WERI-Rb-1 (cell line): ENCODE data around the gene SMYD2.
A peak's percentile ranks its signal among the peaks of the same experiment; 100 is the strongest.

Experiments used
- DNase-seq: peaks from one replicate; pipeline ENCODE4 v3.0.0-alpha.2; 2020
- H3K27ac ChIP-seq: fragments of 250-450 bp; sonication (Bioruptor Pico); 2 replicates; pipeline ENCODE4 v1.5.1; 2020; ENCODE audit warnings: mild to moderate bottlenecking, moderate library complexity
- H3K27me3 ChIP-seq: fragments of 250-450 bp; sonication (Bioruptor Pico); 2 replicates; pipeline ENCODE4 v1.5.1; 2021; ENCODE audit warnings: mild to moderate bottlenecking, low read depth, moderate library complexity; ENCODE audit not compliant: insufficient read depth, severe bottlenecking
- H3K36me3 ChIP-seq: fragments of 250-450 bp; sonication (Bioruptor Pico); 2 replicates; pipeline ENCODE4 v1.5.1; 2020; ENCODE audit warnings: mild to moderate bottlenecking, moderate library complexity
- H3K4me3 ChIP-seq: 2 replicates; pipeline ENCODE4 v1.5.1; 2011; ENCODE audit warnings: low read depth, mild to moderate bottlenecking, control low read depth, low read length
- H3K9me3 ChIP-seq: fragments of 250-450 bp; sonication (Bioruptor Pico); 2 replicates; pipeline ENCODE4 v1.5.1; 2021; ENCODE audit warnings: mild to moderate bottlenecking, moderate library complexity; ENCODE audit not compliant: severe bottlenecking
- TF ChIP-seq, protein P1 (sequence below): IDR thresholded peaks from 2 replicates; pipeline ENCODE4 v1.5.1; 2011; ENCODE audit warnings: low read depth, mild to moderate bottlenecking, control low read depth, inconsistent platforms, low read length

SMYD2 gene

DNA sequence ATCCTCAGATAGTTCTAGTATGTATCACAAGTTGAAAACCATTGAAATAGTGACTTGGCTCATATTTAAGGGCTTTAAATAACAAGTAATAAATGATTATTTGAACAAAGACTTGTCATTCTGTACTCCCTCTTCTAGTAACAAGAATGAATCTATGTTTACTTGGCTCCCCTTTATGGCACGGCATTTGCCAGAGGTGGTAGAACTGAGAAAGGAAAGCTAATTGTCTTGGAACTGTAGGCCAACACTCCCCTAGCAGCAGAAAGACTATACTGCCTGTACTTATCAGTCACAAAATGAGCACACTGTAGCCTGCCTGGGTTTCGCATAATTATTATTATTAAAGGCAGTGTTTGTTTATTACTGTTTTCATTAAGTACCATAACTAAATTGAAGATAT, 29.6 kb upstream of the SMYD2 start:
- DNase-seq = no peak
- Histone ChIP-seq H3K4me3 (no peak overlapping the region), H3K9me3 (no peaks in the 10 kb centered on the region), H3K27me3 (no peaks in the 10 kb centered on the region), H3K27ac (no peak overlapping the region), H3K36me3 (no peaks in the 10 kb centered on the region)
- TF ChIP-seq, protein P1, sequence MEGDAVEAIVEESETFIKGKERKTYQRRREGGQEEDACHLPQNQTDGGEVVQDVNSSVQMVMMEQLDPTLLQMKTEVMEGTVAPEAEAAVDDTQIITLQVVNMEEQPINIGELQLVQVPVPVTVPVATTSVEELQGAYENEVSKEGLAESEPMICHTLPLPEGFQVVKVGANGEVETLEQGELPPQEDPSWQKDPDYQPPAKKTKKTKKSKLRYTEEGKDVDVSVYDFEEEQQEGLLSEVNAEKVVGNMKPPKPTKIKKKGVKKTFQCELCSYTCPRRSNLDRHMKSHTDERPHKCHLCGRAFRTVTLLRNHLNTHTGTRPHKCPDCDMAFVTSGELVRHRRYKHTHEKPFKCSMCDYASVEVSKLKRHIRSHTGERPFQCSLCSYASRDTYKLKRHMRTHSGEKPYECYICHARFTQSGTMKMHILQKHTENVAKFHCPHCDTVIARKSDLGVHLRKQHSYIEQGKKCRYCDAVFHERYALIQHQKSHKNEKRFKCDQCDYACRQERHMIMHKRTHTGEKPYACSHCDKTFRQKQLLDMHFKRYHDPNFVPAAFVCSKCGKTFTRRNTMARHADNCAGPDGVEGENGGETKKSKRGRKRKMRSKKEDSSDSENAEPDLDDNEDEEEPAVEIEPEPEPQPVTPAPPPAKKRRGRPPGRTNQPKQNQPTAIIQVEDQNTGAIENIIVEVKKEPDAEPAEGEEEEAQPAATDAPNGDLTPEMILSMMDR = no peak

DNA sequence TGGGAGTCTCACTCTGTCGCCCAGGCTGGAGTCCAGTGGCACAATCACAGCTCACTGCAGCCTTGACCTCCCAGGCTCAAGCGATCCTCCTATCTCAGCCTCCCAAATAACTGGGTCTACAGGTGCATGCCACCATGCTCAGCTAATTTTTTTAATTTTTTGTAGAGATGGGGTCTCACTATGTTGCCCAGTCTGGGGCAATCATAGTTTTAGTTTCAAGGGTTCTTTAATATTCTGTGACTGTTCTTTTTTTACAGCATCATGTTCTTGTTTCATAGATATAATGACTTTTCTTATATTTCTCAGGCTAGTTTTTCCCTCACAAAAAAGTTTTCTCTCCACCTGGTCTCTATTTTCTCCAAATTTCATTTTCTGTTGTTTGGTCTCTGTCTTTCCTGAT, 25.4 kb upstream of the SMYD2 start:
- Histone ChIP-seq H3K9me3 (no peaks in the 10 kb centered on the region), H3K27me3 (no peaks in the 10 kb centered on the region), H3K4me3 (no peak overlapping the region), H3K36me3 (no peaks in the 10 kb centered on the region), H3K27ac (no peak overlapping the region)
- TF ChIP-seq, protein P1 = no peak
- DNase-seq = no peak

DNA sequence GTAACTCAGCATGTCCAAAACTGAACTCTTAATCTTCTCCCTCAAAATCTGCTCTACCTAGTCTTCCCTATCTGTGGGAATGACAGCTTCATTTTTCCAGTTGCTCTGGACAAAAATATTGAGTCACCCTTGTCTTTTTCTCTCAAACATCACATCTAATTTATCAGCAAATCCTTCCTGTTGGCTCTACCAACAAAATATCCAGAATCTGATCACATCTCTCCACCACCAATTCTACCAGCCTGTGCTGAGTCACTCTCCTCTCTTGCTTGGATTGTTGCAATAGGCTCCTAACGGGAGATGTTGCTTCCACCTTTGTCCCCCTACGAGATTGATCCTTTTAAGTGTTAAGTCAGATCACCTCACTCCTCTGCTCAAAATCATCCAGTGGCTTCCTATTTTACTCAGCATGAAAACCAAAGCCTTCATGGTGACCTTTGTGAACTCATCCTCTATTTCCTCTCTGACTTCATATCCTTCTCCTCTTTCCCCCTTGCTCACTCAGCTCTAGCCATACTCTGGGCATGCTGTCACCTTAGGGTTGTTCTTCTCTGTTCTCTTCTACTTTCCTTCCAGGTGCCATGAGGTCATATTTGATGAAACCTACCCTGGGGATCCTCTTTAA, 21.5 kb upstream of the SMYD2 start:
- Histone ChIP-seq H3K36me3 (no peaks in the 10 kb centered on the region), H3K27ac (no peak overlapping the region)
- DNase-seq = no peak

DNA sequence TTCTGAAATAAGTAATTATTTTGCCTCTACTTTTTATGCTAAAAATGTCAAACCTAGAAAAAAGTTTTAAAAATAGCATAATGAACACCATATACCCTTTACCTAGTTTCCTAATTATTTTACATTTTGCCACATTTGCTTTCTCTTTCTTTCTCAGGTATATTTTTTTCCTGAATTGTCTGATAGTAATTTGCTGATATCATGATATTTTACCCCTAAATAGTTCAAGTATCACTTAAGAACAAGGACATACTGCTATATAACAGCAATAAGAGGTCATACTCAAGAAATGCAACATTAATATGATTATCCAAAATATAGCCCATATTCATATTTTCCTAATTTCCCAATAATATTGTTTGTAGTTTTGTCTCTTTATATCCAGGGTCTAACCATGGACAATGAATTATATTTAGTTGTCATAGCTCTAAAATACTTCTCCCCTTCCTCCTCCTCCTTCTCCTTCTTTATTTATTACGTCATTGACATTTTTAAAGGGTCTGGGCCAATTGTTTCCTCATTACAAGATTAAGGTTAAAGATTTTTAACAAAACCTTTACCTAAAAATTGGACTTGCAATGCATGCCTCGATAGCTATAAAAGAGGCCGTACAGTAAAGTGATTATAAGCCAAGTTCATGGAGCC, 20.3 kb upstream of the SMYD2 start:
- no peak overlapping the region for H3K4me3 ChIP-seq
- H3K27me3 ChIP-seq = no peaks in the 10 kb centered on the region
- DNase-seq = no peak
- no peak overlapping the region for H3K27ac ChIP-seq
- no peaks in the 10 kb centered on the region for H3K36me3 ChIP-seq
- TF ChIP-seq, protein P1 = no peak
- no peaks in the 10 kb centered on the region for H3K9me3 ChIP-seq

More for the DNA sequence above, 21.5 kb upstream of the SMYD2 start:
- TF ChIP-seq, protein P1 = no peak
- H3K9me3 ChIP-seq = no peaks in the 10 kb centered on the region
- no peak overlapping the region for H3K4me3 ChIP-seq
- no peaks in the 10 kb centered on the region for H3K27me3 ChIP-seq

DNA sequence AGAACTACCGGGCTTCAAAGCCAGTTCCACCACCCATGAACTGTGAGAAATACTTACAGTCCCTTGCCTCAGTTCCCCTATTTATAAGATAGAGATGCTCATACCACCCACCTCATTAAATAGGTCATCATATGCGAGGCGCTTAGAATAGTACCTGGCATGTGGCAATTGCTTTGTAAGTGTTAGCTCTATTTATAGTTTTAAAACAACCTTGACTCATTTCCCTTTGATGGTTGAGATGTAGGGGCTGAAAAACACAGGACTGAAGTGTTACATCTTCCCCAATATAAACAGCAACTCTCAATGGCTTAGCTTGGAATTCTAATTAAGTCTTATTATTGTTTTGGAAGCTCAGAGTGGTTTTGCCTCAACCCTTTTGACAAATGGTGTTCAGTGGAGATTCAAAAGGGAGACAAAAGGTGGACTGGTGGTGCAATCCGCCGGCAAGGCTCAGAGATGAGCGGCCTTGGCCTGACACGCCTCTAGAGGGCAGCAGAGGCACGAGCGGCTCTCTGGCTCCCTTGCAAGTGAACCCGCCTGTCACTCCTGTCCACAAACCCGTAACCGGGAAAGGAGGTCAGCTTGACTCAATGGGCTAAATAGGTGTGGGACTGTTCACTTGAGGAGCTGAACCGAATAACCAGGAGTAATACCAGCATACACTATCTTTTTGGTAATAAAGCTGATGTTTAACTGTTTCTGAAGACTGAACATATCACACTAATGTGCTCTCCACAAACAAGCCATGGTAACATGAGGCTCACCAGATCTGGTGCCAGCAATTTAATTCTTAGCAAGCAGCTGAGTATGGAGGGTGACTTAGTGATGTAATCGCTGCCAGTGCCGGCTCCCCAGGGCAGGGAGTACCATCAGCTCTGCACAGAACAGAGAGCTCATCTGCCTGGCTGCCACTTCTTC, 19.5 kb upstream of the SMYD2 start:
- peak; percentile 82 for DNase-seq

More for the DNA sequence above, 19.5 kb upstream of the SMYD2 start:
- TF ChIP-seq, protein P1 = peak; percentile 96
- Histone ChIP-seq H3K27me3 (no peaks in the 10 kb centered on the region), H3K9me3 (no peaks in the 10 kb centered on the region), H3K36me3 (no peaks in the 10 kb centered on the region), H3K4me3 (no peak overlapping the region), H3K27ac (no peak overlapping the region)
